Measurements from ENCODE around the gene NR2F2.

GRCh38 chr15:96348112-96349027 is 17.9 kb downstream of the NR2F2 start:
- TF ChIP-seq CTCF (IDR thresholded peaks at IDR 0.05) (no peak), POLR2A (IDR thresholded peaks at IDR 0.05) (no peak)

All from lower leg skin (tissue), 3 donors.